ENCODE data around the gene THOC2.
"Not testable (repeated sequence)": the region's sequence is repeated elsewhere in the genome, so short reads cannot be mapped to it uniquely, and the experiment has no call there.

Gene THOC2

GRCh38 chrX:123732670-123733363 lies at the start of gene THOC2:
Gene THOC2 (minus strand): TSS chrX:123733052. CDS start chrX:123733022, 30 bp downstream.
- DNase-seq, result peak; percentile 22 to 72

GRCh38 chrX:123781786-123782185 lies 48.9 kb upstream of the THOC2 start:
- DNase-seq, result not testable (repeated sequence)

- DNase-seq, result no peak
Observed at GRCh38 chrX:123779908-123780396, 47.1 kb upstream of the THOC2 start.

- no peak for DNase-seq
Observed at GRCh38 chrX:123773258-123773988, 40.6 kb upstream of the THOC2 start.

- no peak for DNase-seq
Observed at GRCh38 chrX:123771449-123772064, 38.7 kb upstream of the THOC2 start.

GRCh38 chrX:123764967-123765871 lies 32.4 kb upstream of the THOC2 start:
- DNase-seq, result peak; percentile 14 to 61

GRCh38 chrX:123759849-123760248 lies 27.0 kb upstream of the THOC2 start:
- DNase-seq, result not testable (repeated sequence)

- DNase-seq, result not testable (repeated sequence)
Observed at GRCh38 chrX:123757794-123758193, 24.9 kb upstream of the THOC2 start.

- no peak for DNase-seq
Observed at GRCh38 chrX:123756320-123756719, 23.5 kb upstream of the THOC2 start.

- no peak for DNase-seq
Observed at GRCh38 chrX:123755107-123755506, 22.3 kb upstream of the THOC2 start.

- no peak for DNase-seq
Observed at GRCh38 chrX:123753656-123754350, 21.0 kb upstream of the THOC2 start.

- no peak for DNase-seq
Observed at GRCh38 chrX:123749643-123750042, 16.8 kb upstream of the THOC2 start.

- DNase-seq, result no peak
Observed at GRCh38 chrX:123745511-123745910, 12.7 kb upstream of the THOC2 start.

- DNase-seq, result no peak
Observed at GRCh38 chrX:123743312-123743711, 10.5 kb upstream of the THOC2 start.

GRCh38 chrX:123742440-123742839 lies 9.6 kb upstream of the THOC2 start:
- no peak for DNase-seq

- no peak for DNase-seq
Observed at GRCh38 chrX:123740536-123740935, 7.7 kb upstream of the THOC2 start.

GRCh38 chrX:123740006-123740405 lies 7.2 kb upstream of the THOC2 start:
- no peak for DNase-seq

- no peak for DNase-seq
Observed at GRCh38 chrX:123739474-123739873, 6.6 kb upstream of the THOC2 start.

- DNase-seq, result no peak
Observed at GRCh38 chrX:123738378-123738940, 5.6 kb upstream of the THOC2 start.

GRCh38 chrX:123736333-123736921 lies 3.6 kb upstream of the THOC2 start:
- DNase-seq, result no peak

- not testable (repeated sequence) for DNase-seq
Observed at GRCh38 chrX:123735137-123735536, 2.3 kb upstream of the THOC2 start.

Measured in SW 1271 (cell line).